Stimulated activated CD8-positive, alpha-beta memory T cell treated with anti-CD3 and anti-CD28 coated beads, Interleukin-12 subunit alpha, Interleukin-12 subunit beta, amount 100 ng/mL, for 4 hours (primary cell): ENCODE results near the gene IGF2BP1.
"Not testable (repeated sequence)": the region's sequence is repeated elsewhere in the genome, so short reads cannot be mapped to it uniquely, and the experiment has no call there.

Source experiments
- DNase-seq: peaks from one replicate; pipeline ENCODE4 v3.0.0-alpha.2; 2020; ENCODE audit warnings: low read depth

Gene IGF2BP1

GRCh38 chr17:49020609-49021008, 23.4 kb downstream of the IGF2BP1 start:
- DNase-seq, result no peak

- DNase-seq, result no peak
These were observed 24.0 kb downstream of the IGF2BP1 start for GRCh38 chr17:49021095-49021767.

GRCh38 chr17:49021768-49022103, 24.6 kb downstream of the IGF2BP1 start:
- no peak for DNase-seq

GRCh38 chr17:49022391-49022941, 25.3 kb downstream of the IGF2BP1 start:
- no peak for DNase-seq

GRCh38 chr17:49024523-49024922, 27.3 kb downstream of the IGF2BP1 start:
- no peak for DNase-seq

- DNase-seq, result not testable (repeated sequence)
These were observed 29.3 kb downstream of the IGF2BP1 start for GRCh38 chr17:49026447-49026846.

- DNase-seq, result no peak
These were observed 31.1 kb downstream of the IGF2BP1 start for GRCh38 chr17:49028271-49028670.

- DNase-seq, result no peak
These were observed 32.6 kb downstream of the IGF2BP1 start for GRCh38 chr17:49029801-49030200.

GRCh38 chr17:49031965-49032928, 35.1 kb downstream of the IGF2BP1 start:
- no peak for DNase-seq

GRCh38 chr17:49035470-49036269, 38.5 kb downstream of the IGF2BP1 start:
- DNase-seq, result no peak

GRCh38 chr17:49036270-49036626, 39.1 kb downstream of the IGF2BP1 start:
- DNase-seq, result no peak

GRCh38 chr17:49038138-49038537, 41.0 kb downstream of the IGF2BP1 start:
- no peak for DNase-seq

- DNase-seq, result no peak
These were observed 41.4 kb downstream of the IGF2BP1 start for GRCh38 chr17:49038544-49038943.

- not testable (repeated sequence) for DNase-seq
These were observed 42.3 kb downstream of the IGF2BP1 start for GRCh38 chr17:49039518-49039917.

- no peak for DNase-seq
These were observed 44.3 kb downstream of the IGF2BP1 start for GRCh38 chr17:49041527-49041926.

GRCh38 chr17:49045376-49045775, 48.2 kb downstream of the IGF2BP1 start:
- DNase-seq, result no peak

GRCh38 chr17:49046912-49047311, 49.7 kb downstream of the IGF2BP1 start:
- no peak for DNase-seq

GRCh38 chr17:49049265-49049664, 52.1 kb downstream of the IGF2BP1 start:
- DNase-seq, result no peak

- DNase-seq, result no peak
These were observed 53.4 kb downstream of the IGF2BP1 start for GRCh38 chr17:49050611-49051010.

- no peak for DNase-seq
These were observed 54.1 kb downstream of the IGF2BP1 start for GRCh38 chr17:49051269-49051668.

GRCh38 chr17:49053171-49053829, 56.1 kb downstream of the IGF2BP1 start:
- no peak for DNase-seq
